GM18519 (cell line): ENCODE results near the gene LPCAT2.

Experiments used
- ATAC-seq: cut with Tn5 transposase; IDR thresholded peaks from one replicate; pipeline ENCODE4 v1.9.1; 2021; ENCODE audit warnings: mild to moderate bottlenecking, moderate library complexity; ENCODE audit not compliant: unreplicated experiment, low FRiP score

Gene LPCAT2

DNA sequence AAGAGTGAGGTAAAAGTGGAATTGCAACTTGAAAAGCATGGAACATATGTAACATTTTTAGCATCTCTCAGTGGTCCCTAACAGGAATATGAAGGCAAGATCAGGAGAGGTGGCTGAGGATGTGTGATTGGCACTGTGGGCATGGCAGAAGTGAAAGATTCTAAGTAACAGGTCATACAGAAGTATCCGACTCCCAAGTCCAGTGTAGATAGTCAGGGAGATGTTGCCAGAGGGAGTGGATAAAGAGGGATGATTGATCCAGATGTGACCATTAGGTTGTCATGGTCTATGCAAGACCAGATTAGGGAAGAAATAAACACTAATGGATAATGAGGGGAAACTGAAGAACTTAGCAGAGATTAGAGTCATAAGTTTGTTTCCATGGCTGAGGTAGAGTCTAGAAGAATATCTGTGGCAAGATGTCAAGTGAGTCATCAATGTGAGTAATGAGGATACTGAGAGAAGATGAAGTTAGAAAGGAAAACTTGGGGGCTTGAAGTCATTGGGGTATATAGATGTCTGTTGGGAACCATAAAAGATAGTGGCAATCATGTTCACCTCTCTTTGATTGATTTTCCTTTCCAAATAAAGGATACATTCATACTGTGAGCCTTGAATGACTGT is 33.7 kb downstream of the LPCAT2 start:
- ATAC-seq, result no peak

DNA sequence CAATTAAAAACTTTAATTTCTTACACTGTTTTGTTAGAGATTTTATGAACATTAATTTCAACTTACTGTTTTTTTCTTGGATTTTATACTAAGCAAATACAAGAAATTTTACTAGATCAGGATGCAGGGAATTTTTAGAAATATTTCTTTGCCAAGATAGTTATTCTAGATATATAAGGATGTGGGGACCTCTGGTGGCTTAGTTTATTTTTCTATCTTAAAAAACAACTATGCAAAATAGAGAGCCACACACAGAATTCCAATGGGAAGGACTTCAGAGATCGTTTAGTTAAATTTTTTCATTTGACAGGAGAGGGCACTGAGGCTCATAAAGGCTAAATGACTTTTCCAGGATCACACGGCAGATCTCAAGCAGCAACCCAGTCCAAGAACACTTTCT is 34.6 kb downstream of the LPCAT2 start:
- ATAC-seq, result no peak

DNA sequence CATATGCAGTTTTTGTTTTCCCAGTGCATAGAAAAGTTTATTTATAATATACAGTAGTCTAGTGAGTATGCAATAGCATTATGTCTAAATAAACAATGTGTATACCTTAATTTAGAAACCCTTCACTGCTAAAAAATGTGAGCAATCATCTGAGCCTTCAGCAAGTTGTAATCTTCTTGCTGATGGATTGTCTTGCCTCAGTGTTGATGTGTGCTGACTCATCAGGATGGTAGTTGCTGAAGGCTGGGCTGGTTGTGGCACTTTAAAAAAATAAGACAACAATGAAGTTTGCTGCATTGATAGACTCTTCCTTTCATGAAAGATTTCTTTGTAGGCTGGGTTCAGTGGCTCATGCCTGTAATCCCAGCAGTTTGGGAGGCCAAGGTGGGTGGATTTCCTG is 43.7 kb downstream of the LPCAT2 start:
- ATAC-seq, result no peak

DNA sequence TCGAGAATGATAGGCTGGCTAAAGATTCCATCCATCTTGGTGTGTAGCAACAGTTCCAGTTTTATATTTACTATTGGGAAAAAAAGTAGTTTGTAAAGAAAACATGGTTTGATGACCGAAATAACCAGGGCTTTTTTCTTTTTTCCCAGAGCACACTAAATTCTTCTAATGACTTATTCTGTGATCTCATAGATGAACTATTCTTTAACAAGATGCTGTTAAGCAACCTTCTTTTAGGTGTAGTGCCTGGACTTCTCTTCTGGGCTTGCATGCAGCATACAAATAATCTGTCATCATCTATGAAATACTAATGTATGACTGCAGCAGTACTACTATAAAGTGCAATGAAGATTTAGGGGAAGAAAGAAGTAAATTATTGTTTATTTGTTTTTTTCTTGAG is 46.6 kb downstream of the LPCAT2 start:
- no peak for ATAC-seq

DNA sequence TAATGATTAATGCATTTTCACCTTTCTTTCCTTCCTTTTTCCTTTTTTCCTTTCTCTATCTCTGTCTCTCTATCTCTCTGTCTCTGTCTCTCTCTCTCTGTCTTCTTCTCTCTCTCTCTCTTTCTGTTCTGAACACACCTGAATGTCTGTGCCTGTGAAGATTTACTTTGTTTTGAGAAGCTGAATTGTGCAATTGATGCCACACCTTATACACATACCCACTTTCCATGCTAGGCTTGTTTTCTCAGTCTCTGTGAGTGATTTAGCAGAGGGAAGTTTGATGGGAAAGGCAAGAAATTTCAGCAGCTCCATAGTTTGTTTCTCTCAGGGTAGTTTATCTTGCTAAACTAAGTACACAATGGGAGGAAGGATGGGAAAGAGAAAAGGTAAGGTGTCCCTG is 48.3 kb downstream of the LPCAT2 start:
- ATAC-seq, result no peak

DNA sequence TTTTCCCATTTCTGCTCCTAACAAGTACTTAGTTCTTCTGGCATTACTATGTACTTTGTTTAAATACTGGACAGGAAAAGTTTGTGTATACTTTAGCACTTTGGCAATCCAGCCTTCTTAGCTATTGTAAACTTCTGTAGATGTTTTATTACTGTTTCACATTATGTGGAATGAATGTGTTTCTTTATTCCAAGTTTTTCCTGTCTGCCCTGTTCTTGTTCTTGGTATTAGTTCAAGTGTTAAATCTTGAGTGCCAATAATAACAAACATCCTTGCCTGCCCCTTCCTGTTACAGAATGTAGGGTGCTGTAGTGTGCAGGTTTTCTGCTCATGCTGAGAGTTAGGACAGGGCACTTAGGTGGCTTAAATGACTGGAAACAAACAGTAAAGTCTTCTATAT is 50.4 kb downstream of the LPCAT2 start:
- ATAC-seq, result no peak

DNA sequence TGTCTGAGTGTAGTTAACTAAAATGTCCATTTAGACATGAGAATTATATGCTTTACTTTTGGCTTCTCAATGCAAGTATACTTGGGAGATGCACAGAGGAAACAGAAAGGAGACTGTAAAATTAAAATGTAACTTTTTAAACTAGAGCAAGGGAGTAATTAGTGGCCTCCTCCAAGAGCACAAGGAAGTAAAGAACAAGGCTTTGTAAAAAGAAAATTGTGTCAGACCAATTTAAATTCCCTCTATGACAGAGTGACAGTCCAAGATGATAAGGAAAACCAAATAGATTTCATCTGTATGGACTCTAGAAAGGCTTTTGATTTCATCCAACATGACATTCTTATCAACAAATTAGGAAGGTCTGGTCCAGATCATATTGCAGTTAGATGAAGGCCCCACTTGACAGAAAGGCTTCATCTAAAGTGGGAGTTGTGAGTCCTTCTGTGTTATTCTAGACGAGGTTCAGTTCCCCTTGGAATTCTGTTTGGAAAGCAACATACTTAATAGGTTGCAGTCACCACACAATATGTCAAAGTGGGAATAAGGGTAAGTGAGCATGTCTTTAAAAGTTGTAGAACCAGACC is 51.2 kb downstream of the LPCAT2 start:
- ATAC-seq, result no peak

DNA sequence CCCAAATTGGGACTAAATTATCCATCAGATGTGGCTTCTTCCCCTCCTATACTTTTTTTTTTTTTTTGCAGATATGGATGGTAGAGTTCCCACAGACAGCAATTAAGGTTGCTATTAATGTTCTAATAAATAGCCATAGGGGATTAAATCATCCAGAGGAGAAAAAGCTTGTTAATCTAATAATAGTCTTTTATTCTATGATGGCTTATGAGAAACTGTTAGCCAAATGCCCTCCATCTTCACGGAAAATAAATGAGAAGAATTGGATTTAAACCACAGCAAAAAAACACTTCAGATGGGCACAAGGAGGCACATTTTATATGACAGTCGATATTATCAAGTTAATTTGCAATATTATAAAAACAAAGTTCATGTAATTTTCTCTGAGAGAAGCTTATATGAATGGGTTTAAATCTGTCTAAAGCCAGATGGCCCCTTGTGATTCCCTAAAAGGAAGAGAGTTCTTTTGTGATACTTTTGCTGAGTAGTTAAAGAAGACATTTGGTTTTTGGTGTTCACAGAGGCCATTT is 52.5 kb downstream of the LPCAT2 start:
- no peak for ATAC-seq

DNA sequence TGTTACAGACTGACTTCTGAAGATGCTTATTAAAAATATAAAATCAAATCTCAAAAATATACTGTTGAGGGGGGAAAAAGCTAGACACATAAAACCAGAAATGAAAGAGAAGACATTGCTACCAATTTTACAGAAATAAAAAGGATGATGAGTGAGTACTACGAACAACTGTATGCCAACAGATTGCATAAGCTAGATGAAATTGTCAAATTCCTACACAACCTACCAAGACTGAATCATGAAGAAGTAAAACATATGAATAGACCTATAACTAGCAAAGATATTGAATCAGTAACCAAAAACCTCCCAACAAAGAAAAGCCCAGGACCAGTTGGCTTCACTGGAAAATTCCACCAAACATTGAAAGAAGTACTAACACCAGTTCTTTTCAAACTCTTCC is 54.1 kb downstream of the LPCAT2 start:
- no peak for ATAC-seq

DNA sequence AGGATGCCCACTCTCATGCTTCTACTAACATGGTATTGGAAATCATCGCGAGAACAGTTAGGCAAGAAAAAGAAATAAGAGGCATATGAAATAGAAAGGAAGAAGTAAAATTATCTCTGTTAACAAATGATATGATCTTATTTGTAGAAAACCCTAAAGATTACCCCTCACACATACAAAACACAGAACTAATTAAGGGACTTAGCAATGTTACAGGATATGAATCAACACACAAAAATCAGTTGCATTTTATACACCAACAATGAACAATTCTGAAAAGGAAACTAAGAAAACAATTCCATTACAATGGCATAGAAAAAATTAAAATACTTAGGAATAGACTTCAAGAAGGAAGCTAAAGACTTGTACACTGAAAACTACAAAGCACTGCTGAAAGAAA is 54.9 kb downstream of the LPCAT2 start:
- no peak for ATAC-seq

DNA sequence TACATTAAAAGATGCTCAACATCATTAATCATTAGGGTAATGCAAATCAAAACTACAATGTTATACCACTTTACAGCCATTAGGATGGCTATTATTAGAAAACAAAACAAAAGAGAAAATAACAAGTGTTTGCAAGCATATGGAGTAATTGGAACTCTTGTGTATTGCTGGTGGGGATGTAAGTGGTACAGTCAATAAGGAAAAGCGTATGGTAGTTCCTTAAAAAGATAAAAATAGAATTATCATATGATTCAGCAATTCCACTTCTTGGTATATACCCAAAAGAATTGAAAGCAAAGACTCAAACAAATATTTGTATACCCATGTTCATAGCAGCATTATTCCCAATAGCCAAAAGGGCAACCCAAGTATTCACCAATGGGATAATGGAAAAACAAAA is 56.2 kb downstream of the LPCAT2 start:
- ATAC-seq, result no peak

DNA sequence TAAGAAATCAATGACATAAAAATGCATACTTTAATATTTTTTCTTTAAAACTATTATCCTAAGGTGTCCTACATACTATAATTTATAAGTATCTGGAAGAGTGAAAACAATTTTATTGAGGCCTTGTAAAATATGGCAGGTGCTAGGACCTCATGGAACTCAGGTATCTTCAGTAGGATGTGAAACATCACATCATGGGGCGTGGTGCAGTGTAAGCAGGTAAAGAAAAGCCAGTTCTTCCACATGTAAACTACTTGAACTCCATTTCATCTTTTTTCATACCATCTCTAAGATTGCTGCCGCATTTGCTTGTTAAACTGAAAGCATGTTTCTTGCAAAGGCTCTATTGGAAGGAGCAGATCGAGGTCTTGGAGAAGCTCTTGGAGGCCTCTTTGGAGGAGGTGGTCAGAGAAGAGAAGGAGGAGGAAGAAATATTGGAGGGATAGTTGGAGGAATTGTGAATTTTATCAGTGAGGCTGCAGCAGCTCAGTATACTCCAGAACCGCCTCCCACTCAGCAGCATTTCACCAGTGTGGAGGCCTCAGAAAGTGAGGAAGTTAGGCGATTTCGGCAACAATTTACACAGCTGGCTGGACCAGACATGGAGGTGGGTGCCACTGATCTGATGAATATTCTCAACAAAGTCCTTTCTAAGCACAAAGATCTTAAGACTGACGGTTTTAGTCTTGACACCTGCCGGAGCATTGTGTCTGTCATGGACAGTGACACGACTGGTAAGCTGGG is 57.7 kb downstream of the LPCAT2 start, which contains the start of gene CAPNS2:
Gene CAPNS2, plus strand, starts transcription at position 253 of the 744 bp plus-strand sequence. Its CDS starts 73 bp downstream, at position 326.
- ATAC-seq, result no peak

DNA sequence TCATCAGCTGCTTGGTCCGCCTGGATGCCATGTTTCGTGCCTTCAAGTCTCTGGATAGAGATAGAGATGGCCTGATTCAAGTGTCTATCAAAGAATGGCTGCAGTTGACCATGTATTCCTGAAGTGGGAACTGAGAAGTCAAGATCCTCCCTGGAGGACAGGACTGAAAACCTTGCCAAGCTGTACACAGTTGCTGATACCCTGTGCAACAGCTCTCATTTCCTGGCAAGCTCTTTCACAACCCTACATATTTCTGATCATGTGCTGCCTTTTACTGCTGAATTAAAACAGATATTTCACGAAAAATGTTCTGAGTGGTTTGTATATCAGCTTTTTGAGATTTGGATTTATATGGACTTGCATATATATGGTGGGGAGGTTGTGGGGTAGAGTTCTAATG is 58.5 kb downstream of the LPCAT2 start:
- ATAC-seq, result no peak

DNA sequence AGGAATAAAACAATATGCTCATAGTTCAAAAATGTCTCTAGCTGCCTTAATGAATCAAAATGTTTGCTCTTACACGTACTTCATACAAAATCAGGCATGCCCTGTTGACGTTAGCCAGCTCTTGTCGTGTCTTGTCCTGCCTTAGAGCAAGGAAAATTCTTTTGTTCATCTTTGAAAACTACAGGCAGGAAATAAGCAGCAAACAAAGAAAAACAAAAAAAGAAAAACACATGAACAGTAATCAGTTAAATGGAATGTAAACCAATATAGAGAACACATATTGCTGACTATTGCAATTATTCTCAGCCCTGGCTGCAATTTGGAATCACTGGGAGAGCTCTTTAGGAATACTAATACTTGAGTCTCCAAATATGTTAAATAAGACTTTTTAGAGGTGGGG is 59.3 kb downstream of the LPCAT2 start:
- ATAC-seq, result no peak

DNA sequence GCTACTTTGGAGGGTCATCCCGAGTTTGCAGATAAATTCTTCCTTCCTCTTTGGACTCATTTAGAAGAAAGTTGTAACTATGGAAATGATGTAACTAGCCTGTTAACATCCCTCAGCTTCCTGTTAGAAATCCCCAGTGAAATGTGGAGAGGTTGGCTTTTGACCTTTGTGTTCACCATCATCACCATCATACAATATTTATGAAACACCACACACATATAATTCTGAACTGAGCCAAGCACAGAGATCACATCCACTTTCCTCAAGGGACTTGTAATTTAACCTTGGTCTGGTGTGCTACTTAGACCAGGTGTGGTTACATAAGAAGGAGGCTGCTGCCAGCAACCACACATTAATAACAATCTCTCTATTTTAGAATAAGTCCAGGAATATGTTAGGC is 60.2 kb downstream of the LPCAT2 start:
- no peak for ATAC-seq

DNA sequence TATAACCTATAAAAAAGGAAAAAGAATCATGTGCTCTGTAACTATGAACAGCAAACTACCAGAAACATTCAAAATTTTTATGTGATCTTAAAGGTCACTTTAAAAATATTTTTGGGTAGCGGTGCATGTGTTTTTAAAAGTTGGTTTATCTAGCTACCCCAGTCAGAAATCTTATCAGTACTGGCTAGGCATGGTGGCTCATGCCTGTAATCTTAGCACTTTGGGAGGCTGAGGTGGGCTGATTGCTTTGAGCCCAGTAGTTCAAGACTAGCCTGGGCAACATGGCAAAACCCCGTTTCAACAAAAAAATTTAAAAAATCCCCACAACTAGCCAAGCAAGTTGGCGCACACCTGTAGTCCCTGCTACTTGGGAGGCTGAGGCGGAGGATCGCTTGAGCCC is 61.3 kb downstream of the LPCAT2 start:
- no peak for ATAC-seq

DNA sequence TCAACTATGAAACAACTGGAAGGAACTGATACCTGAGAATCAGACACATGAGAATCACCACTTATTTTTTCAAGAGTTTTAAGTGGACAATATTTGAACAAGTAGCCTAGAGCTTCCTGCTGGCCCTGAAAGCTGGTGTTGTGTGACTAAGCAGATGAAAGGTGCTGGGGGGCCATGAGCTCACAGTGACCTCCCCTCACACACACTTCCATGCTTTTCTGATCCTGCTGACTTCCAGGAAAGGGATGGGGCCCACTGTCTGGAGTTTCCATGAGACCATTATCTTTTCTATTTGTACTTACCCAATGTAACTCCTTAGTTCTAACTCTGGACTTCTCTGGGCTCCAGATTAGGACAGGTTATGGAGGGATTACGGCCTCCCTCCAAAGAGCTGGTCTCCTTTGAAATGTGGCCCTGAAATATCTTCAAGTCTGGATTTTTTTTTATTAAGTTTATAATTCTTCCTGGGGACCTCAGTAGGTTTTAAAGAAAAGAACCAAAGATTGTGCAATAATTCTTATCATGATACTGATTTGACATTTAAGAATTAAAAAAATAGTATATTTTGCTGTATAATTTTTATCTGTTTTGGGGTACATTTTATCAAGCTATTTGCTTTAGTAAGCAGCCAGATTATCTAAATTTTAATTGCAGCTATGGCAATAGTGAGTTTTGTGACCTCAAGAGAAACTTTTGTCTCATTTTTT is 62.5 kb downstream of the LPCAT2 start:
- no peak for ATAC-seq

DNA sequence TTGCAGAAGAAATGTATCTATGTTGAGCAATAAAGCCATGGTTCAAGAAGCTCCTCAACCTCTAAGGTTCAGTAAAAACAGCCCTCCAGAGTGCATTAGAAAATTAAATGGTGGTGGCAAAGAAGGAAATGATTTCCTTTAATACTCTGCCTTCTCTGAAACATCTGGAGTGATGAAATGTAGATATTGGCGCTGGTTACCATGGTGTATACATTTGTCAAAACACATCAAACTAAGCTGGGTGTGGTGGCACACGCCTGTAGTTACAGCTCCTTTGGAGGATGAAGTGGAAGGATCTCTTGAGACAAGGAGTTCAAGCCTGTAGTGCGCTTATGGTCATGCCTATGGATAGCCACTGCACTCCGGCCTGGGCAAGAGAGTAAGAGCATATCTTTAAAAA is 63.6 kb downstream of the LPCAT2 start:
- ATAC-seq, result no peak

DNA sequence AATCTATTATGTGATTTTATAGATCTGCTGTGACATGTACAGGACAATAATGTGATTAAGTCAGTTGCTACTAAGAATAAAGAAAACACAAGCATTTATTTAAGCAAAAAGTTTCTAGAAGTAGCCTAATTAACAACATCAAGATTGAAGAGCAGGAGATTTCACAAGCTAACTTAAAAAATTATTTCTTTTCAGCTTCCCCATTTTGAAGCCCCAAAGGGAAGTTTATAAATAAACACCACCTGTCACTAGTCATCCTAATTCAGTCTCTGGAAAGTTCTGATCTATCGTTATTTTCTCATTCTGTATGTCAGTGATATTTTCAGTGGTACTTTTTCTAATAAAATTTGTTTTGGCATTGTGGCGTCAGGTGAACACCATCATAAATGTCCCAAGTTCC is 65.9 kb downstream of the LPCAT2 start:
- no peak for ATAC-seq

DNA sequence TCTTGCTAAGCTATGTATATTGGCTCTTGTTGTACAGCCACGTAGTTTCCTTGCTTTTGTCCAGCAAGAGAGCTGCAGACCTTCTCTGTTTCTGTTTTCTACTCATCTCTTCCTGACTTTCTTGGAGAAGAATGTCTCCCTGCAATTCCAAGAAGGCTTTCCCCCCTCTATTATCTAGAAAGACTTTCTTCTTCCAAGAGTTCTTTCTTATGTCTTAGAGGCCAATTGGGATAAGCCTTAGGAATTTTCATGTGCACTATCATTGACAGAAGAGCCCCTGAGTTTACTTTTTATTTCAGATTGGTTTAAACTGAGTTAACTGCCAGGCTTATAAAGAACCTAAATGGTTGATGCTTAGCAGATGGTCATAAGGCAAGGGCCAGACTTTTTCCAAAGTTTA is 66.6 kb downstream of the LPCAT2 start:
- ATAC-seq, result no peak

DNA sequence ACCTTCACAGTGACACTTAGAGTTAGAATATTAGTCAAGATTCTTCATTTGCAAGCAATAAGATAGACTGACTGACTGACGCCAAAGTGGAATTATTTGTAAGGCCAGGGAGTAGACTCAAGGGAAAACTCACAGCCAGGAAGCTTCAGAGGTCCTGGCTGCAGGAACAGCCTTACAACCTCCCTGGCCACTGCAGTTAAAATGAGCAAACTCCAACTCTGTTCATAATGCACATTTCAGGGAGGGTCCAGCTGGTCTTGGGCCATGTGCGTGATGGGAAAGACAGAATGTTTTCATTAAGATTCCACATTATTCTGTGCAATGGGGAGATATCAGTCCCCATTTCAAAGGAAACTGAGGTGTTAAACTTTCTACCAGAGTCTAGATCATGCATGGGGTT is 67.5 kb downstream of the LPCAT2 start:
- ATAC-seq, result no peak
